ENCODE data around the gene NMD3.

- TF ChIP-seq POLR2AphosphoS5 (IDR thresholded peaks at IDR 0.05) (no peak), CTCF (IDR thresholded peaks at IDR 0.05) (no peak), POLR2A (IDR thresholded peaks at IDR 0.05; ENCODE audit: low read depth) (no peak), EP300 (IDR thresholded peaks at IDR 0.05) (no peak)
These were observed 3.7 kb downstream of the NMD3 start for GRCh38 chr3:161224786-161225185.

Data from esophagus muscularis mucosa (tissue), 4 donors.